ENCODE data around the gene KDM1B.

Gene KDM1B

DNA sequence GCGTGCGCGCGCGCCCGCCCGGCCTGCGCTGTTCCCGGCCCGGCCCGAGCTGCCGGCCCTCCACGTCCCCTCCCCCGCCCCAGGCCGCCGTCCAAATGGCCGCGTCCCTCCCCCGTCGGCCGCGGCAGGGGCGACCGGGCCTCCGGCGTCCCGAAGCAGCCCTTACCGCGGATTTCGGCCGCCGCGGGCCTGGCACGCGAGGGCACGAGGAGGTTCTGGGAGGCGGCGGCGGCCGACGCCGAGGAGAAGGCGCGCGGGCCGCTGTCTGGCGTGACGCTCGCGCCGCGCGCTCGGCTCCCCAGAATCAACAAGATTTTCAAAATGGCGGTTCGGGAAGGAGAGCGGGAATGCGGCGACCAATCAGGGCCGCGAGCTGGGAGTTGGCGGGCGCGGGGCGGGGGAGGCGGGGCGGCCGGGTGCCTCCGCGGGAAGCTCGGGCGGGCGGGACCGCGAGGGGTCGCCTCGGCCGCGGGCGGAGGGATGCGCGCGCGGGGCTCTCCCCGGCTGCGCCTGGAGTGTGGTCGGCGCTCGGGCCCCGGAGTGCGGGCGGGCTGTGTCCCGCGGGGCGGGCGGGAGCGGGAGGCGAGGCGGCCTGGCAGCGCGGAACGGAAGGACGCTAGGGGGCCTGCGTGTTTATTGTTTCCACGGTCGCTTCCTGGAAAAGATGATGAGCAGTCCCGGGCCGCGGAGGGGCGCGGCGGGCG, 109.1 kb downstream of the KDM1B start, which contains the start of gene DEK:
TSS of gene DEK (minus strand) at position 312 of the 704 bp plus-strand sequence. CDS start 543 bp downstream, outside the sequence.
- DNase-seq, result peak; percentile 96

DNA sequence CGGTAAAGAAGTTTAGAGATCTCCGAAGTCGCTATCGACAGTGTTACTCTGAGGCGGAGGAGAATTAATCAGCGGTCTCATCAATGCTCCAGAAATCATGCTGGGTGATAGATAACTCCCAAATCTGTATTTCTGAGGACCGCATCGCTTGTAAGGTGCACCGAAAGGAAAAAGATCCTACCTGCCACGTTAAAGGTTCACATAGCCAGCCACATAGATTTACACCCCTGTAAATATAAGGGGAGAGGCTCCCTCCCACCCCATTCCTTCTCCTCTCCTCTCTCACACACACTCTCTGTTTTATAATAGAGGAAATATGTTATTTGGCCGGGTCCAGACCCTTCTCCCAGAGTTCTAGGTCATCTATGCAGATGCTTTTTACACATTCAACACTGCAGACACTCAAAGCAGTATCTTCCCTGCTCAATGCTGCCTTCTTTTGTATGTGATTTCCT, 109.7 kb downstream of the KDM1B start:
- no peak for DNase-seq

DNA sequence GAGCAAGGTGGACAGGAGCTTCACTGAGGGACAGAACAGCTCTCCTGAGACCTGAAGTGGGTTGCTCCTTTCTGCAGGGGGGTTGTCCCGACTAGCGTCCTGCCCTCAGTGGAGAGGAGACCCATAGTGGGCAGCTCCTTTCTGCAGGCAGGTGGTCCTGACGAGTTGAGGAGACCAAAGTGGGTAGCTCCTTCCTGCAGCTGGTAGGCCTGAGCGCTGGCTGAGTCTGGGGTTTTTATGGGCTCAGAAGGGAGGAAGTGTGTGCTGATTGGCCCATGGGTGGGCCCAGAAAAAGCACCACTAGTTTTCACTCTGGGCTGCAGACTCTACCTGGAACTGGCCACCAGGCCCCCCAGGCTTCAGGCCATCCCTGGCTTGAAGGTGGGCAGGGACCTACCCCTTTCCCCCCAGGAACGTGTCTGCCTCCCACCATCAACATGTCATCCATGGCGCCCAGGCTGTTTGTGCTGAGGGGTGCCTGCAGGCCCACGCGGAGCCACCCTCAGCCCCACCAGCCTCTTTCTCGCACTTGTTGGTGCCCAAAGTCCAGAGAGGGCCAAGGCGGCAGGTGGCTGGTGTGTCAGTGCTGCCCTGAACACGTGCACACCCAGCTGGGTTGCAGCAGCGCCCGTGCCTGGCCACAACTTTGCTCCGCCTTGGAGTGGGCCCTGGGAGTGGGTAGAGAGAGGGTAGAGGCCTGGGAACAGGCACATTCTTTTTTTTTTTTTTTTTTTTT, 110.7 kb downstream of the KDM1B start:
- DNase-seq, result no peak

DNA sequence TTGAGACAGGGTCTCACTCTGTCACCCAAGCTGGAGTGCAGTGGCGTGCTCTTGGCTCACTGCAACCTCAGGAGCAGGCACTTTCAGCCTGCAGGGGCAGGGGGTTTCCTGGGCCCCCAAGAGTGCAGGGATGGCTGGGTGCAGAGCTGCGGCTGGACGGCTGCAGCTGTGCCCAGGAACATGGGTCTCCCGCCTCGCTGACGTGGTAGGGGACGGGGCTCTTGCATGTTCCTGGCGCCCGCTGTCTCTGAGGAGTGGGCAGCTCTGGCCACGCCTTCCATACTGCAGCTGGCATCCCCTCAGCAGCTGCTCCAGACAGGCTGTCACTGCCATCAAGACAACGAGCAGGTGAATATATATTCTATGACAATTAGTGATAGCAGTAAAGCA, 111.3 kb downstream of the KDM1B start:
- DNase-seq, result no peak

DNA sequence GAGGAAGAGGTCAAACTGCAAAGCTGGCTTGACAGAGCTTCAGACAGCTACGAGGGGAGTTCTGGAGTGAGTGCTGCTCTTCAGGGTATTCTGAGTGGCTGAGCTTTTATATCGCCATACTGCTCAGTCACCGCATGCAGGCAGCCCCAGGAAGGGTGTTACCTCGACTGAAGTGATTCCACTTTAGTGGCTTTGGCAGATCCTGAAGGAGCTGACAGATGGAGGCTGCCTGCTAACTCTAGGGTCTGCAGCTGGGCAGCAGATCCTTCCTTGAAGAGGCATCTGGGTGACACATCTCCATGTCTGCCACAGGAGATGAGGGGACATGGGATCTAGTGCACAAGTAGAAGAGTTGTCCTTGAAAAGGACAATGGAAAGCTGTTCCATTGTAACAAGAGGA, 112.8 kb downstream of the KDM1B start:
- DNase-seq, result no peak

DNA sequence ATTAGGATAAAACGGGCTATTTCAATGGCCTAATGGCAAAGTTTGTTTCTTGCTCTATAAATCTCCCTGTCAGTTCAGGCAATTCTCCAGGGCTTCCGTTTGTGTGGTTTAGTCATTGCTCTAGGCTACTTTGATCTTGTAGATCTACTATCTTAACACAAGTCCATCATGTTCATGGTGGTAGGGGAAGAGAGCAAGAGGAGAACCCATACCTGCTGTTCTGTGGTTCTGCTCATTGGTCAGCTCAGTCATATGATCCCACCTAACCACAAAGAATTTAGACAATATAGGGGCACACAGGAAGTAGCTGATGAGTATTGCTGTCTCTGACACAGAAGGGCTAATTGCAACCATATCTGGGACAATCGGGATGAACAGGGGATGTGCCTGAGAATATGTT, 114.0 kb downstream of the KDM1B start:
- DNase-seq, result no peak

DNA sequence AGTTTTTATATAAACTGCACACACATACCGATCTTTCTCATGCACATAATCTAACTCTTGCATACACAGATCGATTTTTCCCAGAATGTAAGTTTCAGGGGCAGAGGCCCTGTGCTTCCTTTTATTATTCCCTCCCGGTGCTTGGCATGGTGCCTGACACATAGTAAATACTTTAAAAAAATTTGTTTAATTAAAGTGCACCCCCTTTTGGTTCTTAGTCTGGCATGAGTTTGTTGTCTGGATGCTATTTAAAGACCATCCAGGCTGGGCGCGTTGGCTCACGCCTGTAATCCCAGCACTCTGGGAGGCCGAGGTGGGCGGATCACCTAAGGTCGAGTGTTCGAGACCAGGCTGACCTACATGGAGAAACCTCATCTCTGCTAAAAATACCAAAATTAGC, 114.5 kb downstream of the KDM1B start:
- no peak for DNase-seq

DNA sequence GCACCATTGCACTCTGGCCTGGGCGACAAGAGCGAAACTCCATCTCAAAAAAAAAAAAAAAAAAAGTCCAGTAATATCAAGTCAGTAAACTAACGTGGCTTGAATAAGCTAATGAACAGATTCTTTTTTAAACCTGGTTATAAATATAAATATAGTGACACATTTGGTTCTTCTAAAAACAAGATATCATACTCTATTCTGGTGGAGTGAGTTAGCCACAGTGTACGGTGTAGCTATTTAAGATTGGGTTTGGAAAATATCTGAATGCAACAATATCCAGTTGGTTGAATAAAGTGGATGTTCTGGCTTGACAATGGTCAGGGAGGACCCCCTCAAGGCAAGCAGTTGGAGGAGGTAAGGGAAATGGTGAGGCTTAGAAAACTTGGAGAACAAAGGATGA, 115.0 kb downstream of the KDM1B start:
- DNase-seq, result no peak
